ENCODE data around the gene GALNT1.
"Not testable (repeated sequence)": the region's sequence is repeated elsewhere in the genome, so short reads cannot be mapped to it uniquely, and the experiment has no call there.

Gene GALNT1

DNA sequence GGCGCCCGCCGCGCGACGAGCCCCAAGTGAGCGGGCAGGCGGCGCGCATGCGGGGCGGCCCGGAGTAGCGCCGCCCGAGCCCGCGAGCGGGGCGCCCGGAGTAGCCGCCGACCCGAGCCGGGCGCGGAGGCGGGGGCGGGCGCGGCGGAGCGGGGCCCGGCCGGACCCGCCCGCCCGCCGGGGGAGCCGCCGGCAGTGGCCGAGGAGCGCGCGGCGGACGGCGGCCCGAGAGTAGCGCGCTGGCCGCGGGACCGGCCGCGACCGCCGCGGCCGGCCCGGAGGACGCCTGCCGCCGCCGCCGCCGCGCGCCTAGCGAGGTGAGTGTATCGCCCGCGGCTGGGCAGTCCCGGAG lies at the start of gene GALNT1:
GALNT1 (plus strand) TSS at position 195 of the 352 bp plus-strand sequence. CDS start 72,923 bp downstream, outside the sequence.
- no peak for DNase-seq (ENCODE audit: low read depth in 2 of 2)

DNA sequence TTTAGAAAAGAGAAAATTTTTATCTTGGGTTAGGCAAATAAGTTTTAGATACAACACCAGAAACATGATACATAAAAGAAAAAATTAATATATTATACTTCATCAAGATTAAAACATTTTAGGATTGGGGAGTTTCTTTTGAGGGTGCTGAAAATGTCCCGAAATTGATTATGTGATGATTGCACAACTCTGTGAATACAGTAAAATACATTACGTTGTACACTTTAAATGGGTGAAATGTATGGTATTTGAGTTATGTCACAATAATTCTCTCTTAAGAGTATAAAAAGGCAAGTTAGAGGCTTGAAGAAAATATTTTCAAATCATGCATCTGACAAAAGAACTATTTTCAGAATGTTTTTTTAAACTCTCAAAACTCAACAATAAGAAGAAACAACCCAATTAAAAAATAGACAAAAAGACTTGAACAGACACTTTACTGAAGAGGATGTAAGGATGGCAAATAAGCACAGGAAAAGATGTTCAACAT lies 47.6 kb upstream of the GALNT1 start:
- DNase-seq (ENCODE audit: low read depth in 2 of 2): no peak

DNA sequence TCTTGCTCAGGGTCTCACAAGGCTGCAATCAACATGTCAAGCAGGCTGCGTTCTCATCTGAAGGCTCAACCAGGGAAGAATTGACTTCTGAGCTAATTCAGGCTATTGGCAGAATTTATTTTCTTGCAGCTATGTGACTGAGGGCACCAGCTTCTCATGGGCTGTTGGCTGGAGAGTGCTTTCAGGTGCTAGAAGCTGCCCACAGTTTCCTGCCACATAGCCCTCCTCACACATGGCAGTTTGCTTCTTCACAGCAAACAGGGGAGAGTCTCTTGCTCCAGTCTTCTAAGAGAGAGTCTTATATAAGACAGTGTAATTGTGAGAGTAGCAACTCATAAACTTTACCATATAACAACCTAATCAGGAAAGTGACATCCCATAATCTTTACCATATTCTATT lies 46.2 kb upstream of the GALNT1 start:
- DNase-seq (ENCODE audit: low read depth in 2 of 2): no peak

DNA sequence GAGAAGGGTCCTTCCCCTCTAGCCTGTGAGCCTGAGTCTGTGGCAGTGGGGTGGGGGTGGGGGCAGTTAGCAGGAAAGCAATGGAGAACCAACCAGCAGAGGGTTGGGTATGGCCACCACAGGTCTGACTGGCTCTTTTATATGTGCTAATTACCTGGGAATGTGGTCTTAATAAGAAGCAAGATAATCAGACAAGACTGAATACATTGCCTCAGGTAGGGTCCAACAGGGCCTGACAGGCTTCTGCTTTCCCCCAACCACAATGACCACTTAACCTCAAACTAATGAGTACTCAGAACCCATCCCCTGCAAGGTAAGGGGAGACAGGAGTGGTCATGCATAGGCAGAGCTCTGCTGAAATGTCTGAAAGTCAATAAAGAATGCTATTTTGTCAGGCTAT lies 39.2 kb upstream of the GALNT1 start:
- no peak for DNase-seq (ENCODE audit: low read depth in 2 of 2)

DNA sequence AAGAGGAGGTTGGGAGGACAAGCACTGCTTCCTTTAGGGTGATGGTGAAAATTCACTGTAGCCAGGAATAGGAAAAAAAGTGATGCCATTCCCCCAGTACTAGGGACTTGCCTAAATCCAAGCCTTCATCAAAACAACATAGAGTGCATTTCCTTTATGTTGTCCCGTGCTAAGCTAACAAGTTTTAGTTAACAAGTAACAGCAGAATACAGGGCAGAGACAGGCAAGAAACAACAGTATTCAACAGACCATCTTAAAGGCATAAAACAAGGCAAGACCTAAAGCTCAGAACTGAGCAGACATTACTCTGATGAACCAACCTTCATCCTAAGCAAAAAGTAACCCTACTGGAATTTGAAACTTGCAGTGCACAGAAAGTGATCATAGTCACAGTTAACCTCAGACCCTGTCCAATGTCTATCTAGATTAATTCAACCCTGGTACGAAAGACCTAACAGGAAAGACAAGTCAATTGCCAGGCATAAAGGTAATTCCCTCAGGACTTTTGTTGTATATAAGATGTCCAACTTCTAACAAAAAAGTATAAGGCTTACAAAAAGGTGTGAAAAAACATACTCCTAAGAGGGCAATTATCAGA lies 34.4 kb upstream of the GALNT1 start:
- DNase-seq (ENCODE audit: low read depth in 2 of 2): no peak

DNA sequence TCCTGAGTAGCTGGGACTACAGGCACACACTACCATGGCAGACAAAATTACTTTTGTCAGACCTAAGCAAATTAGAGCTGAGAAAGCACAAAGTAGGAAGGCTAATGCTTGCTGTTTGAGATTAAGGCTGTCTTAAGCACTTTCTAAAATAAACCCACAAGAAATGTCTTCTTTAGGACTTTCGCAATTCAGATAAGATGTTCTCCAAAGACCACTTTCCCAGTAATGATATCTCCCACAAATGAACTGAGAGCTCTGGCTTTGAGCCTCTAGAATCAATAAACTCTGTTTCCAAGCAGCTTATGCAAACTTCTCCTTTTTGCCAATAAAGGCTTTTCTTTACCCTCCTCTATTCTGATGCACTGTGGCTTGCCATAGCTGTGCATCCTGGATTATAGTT lies 32.0 kb upstream of the GALNT1 start:
- no peak for DNase-seq (ENCODE audit: low read depth in 2 of 2)

DNA sequence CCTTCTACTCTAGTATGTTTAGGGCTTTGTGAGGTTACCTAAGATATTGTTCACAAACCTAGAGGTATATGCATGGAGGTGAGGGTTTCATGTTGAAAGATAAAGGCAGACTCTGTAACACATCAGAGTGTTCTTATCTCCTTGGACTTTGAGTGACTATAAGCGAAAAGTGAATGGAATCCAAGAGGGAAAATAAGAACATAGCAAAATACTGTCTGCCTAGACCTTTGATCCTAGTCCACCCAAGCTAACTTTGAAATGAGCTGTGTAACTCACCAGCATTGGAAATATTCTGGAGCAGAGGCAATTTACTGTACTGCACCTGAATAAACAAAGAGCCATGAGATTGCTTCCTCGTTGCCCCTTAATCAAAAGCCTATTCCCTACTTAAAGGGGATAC lies 28.2 kb upstream of the GALNT1 start:
- no peak for DNase-seq (ENCODE audit: low read depth in 2 of 2)

DNA sequence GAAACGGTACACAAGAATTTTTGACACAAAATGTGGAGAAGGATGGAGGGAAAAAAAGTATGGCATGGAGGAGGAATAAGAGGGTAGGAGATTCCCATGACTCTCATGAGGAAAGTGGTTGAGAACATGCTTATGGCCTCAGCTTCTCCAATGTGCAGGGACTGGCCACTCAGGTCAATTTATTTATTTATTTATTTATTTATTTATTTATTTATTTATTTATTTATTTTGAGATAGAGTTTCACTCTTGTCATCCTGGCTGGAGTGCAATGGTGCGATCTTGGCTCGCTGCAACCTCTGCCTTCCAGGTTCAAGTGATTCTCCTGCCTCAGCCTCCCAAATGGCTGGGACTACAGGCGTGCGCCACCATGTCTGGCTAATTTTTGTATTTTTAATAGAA lies 26.0 kb upstream of the GALNT1 start:
- not testable (repeated sequence) for DNase-seq (ENCODE audit: low read depth in 2 of 2)

DNA sequence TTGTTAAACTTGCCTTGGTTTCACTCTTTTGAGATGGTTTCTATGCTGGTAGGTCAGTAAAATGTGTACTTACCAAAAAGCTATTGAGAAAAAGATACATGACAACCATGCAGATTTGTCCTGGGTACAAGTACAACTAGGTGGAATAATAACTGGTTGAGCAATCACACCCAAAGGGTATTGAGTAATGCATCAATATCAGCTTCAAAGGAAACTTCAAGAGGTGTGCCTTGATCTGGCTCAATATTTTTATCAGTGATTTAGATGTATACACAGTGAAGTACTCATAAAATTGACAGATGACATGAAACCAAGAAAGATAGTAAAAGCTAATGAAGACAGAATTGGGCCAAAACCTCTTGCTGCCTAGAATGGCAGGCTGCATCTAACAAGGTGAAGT lies 21.7 kb upstream of the GALNT1 start:
- no peak for DNase-seq (ENCODE audit: low read depth in 2 of 2)

DNA sequence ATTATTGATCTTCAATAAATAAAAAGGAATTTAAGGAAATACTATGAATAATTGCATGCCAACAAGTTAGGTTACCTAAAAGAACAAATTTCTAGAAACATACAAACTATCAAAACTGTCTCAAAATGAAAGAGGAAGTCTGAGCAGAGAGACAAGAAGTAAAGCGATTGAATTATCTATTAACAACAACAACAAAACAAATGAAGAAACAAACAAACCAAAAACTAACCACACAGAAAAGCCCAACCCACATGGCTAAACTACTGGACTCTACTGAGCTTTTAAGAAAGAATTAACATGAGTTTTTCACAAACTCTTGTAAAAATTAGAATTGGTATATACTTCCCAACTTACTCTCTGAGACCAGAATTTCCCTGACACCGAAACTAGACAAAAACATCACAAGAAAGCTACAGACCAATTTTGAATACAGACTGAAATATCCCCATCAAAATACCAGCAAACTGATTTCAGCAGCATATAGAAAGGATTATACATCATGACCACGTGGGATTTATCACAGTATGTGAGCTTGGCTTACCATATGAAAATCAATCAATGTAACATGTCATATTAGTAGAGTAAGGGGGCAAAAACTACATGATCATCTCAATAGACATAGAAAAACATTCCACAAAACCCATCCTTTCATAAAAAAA lies 16.6 kb upstream of the GALNT1 start:
- DNase-seq (ENCODE audit: low read depth in 2 of 2): no peak

DNA sequence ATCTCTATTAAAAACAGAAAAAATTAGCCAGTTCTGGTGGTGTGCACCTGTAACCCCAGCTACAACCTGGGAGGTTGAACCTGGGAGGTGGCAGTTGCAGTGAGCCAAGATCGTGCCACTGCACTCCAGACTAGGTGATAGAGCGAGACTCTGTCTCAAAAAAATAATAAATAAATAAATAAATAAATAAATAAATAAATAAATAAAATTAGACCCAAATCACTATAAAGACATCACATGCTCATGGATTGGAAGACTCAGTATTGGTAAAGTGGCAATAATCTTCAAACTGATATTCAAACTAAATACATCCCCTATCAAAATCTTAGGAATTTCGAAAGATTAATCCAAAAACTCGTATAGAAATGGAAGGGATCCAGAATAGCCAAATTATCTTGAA lies 15.5 kb upstream of the GALNT1 start:
- no peak for DNase-seq (ENCODE audit: low read depth in 2 of 2)

DNA sequence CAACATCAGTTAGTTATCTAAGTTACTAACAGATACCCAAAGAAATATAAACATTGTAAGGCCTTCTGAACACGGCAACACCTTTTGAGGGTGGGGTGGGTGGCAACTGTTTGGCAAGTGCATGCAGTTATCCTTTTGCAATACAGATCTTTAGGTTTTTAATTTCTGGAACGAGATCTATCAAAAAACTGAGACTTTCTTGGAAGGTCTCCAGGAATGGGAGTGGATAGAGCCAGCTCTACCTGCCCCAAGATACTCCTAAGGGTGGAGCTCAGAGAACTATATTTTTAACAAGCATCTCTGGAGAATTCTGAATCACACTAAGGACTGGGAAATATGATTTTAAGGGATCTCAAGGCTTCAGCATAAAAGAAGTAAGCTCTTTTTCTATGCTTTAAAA lies 11.4 kb upstream of the GALNT1 start:
- DNase-seq (ENCODE audit: low read depth in 2 of 2): no peak

DNA sequence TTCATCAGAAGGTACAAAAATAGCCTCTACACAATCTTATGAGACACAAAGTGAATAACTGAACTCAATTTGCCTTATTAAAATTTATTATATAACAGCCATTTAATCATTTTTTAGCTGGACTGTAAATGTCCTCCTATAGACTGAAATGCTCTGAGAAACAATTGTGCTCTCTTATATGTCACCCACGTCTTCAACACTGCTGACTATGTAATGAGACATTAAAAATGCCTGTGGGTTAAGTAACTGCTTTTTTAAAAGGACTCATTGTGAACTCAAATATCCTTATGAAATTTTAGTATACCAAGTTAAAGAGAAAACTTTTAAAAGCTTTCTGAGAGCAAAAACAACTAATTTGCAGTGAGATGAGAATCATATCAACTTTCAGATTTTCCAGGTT lies 10.4 kb upstream of the GALNT1 start:
- no peak for DNase-seq (ENCODE audit: low read depth in 2 of 2)

DNA sequence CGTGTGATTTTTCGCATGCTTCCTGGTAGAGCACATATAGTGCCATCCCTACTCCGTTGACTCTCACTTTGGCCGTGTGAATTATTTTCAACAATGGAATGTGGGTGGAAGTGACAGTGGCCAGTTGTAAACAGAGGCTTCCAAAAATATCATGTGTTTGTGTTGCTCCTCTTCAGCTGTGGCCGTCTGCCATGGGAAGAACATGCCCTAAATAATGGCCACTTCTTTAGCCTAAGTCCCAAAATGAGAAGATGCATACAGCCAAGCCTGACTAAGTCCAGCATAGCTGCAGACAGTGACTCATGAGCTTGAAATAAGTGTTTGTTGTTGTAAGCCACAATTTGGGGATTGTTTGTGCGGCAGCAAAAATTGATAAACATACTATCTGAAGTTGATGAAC lies 8.9 kb upstream of the GALNT1 start:
- DNase-seq (ENCODE audit: low read depth in 2 of 2): no peak

DNA sequence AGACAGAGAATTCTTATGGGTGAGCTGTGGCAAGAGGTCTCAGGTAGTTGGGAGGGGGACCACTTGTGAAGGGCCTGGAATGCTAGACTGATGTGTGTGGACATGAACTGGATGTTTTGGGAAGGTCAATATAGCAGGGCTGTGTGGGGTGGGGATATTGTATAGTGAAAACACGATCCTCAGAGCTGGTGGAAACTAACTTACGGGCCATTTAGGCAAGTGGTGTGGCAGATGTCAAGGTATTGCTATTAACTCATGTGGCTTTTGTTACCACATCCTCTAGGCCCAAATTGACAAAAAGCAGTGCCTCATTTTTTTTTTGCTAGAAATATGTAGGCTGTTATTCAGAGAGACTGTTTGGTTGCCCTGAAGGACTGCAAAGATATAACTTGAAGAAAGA lies 8.0 kb upstream of the GALNT1 start:
- no peak for DNase-seq (ENCODE audit: low read depth in 2 of 2)

DNA sequence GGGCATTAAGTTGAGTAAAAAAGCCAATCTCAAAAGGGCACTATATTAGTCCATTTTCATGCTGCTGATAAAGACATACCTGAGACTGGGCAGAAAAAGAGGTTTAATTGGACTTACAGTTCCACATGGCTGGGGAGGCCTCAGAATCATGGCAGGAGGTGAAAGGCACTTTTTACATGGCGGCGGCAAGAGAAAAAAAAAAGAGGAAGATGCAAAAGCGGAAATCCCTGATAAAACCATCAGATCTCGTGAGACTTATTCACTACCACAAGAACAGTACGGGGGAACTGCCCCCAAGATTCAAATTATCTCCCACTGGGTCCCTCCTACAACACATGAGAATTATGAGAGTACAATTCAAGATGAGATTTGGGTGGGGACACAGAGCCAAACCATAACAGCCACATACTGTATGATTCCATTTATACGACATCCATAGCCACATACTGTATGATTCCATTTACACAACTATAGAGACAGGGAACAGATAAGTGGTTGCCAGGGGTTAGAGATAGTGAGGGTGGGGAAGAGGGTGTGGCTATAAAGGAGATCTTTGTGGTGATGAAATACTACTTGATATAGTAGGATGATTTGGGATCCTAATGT lies 5.2 kb upstream of the GALNT1 start:
- DNase-seq (ENCODE audit: low read depth in 2 of 2): not testable (repeated sequence)

DNA sequence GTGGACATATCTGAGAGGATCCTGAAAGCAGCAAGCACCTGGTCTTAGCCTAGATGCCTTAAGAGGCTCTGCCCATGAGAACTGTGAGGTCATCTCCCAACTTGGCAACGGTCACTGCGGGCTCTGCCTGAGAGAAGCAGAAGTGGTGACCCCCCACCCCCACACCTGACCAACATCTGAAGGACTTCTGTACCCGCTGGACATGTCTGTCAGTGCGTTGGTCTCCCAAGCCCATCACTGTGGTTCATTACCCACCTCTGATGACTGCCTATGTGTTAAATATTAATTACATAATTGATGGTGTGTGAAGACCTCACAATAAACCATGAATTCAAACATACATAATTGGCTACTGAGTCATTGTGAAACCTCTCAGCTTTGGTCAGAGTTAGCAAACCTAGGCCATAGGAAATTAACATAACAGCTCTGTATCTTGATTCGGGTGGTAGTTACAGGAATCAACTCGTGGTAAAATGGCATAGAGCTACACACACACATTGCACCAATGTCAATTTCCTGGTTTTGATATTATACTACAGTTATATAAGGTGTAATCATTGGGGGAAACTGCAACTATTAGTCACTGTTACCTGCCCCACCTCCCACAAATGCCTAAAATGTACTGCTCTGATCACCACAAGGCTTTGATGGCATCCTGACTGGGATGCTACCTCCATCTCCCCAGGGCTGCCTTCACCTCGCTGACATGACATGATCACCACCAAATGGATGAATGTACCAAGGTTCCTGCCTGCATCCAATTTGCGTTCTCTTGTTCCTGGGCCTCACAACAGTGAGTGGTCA lies 4.3 kb upstream of the GALNT1 start:
- DNase-seq (ENCODE audit: low read depth in 2 of 2): peak in 1 of 2 experiments; percentile 24

DNA sequence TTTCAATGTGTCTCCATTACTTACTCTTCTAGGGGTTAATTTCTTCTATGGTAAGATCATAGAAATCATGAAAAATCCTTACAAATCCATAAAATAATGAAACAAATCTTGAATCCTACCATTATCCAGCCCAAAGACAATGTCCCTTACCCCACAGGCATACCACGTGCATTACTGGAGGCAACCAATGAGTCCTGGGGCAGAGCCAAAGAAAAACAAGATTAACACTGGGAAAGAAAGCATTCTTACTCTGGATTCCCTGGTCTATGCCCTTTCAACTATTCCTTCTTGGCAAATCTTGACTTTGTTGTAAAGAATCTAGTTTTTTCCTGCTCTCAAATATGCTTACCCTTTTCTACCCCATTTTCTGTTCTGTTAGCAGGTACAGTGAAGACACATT lies 3.1 kb upstream of the GALNT1 start:
- DNase-seq (ENCODE audit: low read depth in 2 of 2): no peak

DNA sequence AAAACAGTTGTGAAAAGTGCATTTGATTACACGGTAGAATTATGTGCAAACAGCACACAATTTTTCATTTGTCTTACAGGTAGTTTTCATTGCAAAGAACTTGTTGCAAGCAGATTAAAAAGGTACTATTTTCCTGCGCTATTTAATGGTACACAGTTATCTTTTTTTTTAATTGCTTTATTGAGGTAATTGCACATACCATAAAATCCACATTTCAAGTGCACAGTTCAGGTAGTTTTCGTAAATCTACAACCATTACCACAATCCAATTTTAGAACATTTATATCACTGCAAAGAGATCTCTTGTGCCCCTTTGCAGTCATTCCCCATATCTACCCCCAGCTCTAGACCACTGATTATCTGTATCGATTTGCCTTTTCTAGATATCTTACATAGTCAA lies 2.6 kb upstream of the GALNT1 start:
- DNase-seq (ENCODE audit: low read depth in 2 of 2): no peak

DNA sequence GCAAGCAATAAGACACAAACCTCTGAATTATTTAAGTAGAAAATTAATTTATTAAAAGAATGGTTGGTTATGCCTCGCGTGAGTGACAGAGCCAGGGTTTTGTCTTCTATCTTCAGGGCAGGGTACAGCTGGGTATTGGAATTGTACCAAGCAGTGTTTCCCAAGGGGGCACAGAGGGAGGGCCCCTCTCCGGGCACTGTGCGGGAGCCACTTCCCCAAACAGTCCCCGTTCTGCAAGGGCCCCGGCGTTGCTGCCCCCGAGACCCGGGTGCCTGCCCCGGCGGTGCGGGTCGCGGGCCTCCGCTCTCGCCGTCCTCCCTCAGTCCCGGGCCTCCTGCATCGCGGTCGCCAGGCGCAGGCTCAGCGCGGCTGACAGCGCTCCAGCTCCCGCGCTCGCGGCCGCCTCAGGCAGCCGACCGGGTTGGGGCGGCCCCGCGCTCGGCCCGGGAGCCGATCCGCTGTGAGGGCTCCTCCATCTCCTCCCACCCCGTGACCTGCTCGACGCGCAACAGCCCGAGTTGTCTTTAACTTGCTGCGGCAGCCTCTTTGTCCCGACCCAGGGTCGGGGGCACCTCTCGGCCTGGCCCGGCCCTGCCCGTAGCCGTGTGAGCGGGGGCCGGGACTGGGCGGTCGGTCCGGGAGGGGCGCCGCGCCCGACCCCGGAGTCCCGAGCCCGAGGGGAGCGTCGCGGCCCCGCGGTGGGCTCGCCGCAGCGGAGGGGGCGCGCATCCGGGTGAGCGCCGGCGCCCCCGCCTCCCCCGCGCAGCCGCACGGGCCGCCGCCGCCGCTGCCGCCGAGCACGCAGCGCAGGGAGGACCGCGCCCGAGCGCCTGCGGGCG lies 620 bp upstream of the GALNT1 start:
- peak in 1 of 2 experiments; percentile 34 for DNase-seq (ENCODE audit: low read depth in 2 of 2)

DNA sequence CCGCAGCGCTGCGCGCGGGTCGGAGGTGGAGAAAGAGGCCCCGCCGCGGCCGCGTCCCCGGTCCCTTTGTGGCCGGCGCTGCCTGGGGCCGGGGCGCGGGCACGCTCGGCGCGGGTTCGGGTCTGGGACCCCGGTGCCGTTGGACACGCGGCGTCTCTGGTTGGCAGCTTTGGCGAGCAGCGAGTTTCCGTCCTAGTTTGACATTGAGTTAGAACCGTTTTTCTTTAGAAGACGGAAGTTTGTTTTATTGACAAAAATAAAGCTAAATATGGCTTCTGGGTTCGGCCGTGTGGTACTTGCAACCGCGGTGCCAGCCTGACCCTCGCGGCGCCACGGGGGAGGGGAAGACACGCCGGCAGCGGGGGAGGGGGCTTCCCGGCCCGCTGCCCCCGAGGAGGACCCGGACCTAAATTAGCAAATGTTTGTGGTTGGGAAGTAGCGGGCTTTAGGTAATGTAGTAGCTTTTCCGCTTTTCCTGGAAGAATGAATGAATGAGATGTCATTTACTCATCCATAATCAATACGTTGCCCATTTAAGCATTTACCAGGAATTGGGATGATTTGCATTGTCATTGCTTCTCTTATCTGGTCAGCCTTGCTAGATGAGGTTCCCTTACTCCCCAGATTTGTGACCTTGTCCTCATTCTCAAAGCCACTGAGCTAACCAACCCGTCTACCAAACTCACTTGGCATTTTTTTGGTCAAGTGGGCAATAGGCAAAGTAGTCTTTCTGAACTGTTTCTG lies 530 bp downstream of the GALNT1 start:
- DNase-seq (ENCODE audit: low read depth in 2 of 2): no peak
